Stimulated activated CD4-positive, alpha-beta T cell treated with anti-CD3 and anti-CD28 coated beads, TNF-alpha, amount 100 ng/mL, for 48 hours (primary cell): ENCODE measurements around the gene SAC3D1.

Experiments used
- DNase-seq, 3 donors: peaks; one replicate each; pipeline ENCODE4 v3.0.0-alpha.2; 2020; ENCODE audit warnings: low read depth in 3 of 3

SAC3D1 gene

GRCh38 chr11:65059959-65060824 lies 19.2 kb downstream of the SAC3D1 start:
- DNase-seq: no peak

- DNase-seq: no peak
Measured at GRCh38 chr11:65060913-65061408, 20.0 kb downstream of the SAC3D1 start.

GRCh38 chr11:65063532-65063931 lies 22.5 kb downstream of the SAC3D1 start:
- DNase-seq: no peak

- no peak for DNase-seq
Measured at GRCh38 chr11:65064847-65065240, 23.8 kb downstream of the SAC3D1 start.

GRCh38 chr11:65065851-65066250 lies 24.8 kb downstream of the SAC3D1 start:
- no peak for DNase-seq

- no peak for DNase-seq
Measured at GRCh38 chr11:65066315-65066714, 25.3 kb downstream of the SAC3D1 start.

GRCh38 chr11:65066805-65067291 lies 25.8 kb downstream of the SAC3D1 start:
- DNase-seq: no peak

GRCh38 chr11:65067446-65067845 lies 26.4 kb downstream of the SAC3D1 start:
- DNase-seq: no peak

- no peak for DNase-seq
Measured at GRCh38 chr11:65069217-65069616, 28.2 kb downstream of the SAC3D1 start.

GRCh38 chr11:65071907-65072630 lies 31.1 kb downstream of the SAC3D1 start:
- no peak for DNase-seq

- no peak for DNase-seq
Measured at GRCh38 chr11:65072631-65072966, 31.6 kb downstream of the SAC3D1 start.

GRCh38 chr11:65077451-65077850 lies 36.4 kb downstream of the SAC3D1 start:
- DNase-seq: no peak

- peak; percentile 35 to 62 (median 40) for DNase-seq
Measured at GRCh38 chr11:65078151-65078550, 37.1 kb downstream of the SAC3D1 start.

GRCh38 chr11:65078786-65079342 lies 37.9 kb downstream of the SAC3D1 start:
- DNase-seq: no peak

- DNase-seq: no peak
Measured at GRCh38 chr11:65083134-65083833, 42.3 kb downstream of the SAC3D1 start.

GRCh38 chr11:65083834-65084597 lies 43.0 kb downstream of the SAC3D1 start, which contains the start of the genes CDCA5 and ZFPL1:
CDCA5 (minus strand) TSS chr11:65084040; CDS start chr11:65083978, 62 bp downstream.
ZFPL1 (plus strand) TSS chr11:65084222; CDS start chr11:65084699, 477 bp downstream.
- peak; percentile 91 to 93 (median 93) for DNase-seq

GRCh38 chr11:65084598-65085375 lies 43.8 kb downstream of the SAC3D1 start:
- no peak for DNase-seq

GRCh38 chr11:65085446-65085845 lies 44.4 kb downstream of the SAC3D1 start:
- no peak for DNase-seq

- DNase-seq: no peak
Measured at GRCh38 chr11:65086809-65087208, 45.8 kb downstream of the SAC3D1 start.

GRCh38 chr11:65087216-65087615 lies 46.2 kb downstream of the SAC3D1 start:
- no peak for DNase-seq
